DMS 273 (cell line): ENCODE results near the gene CCNT2.
"Not testable (repeated sequence)": the region's sequence is repeated elsewhere in the genome, so short reads cannot be mapped to it uniquely, and the experiment has no call there.

Experiments
- DNase-seq: peaks from one replicate; lab custom pipeline; 2025; ENCODE audit not compliant: unreplicated experiment; lab: John Stamatoyannopoulos, UW

CCNT2 gene

GRCh38 chr2:134973241-134974138 lies 54.9 kb downstream of the CCNT2 start:
- no peak for DNase-seq

GRCh38 chr2:134975281-134976009 lies 56.8 kb downstream of the CCNT2 start:
- DNase-seq: no peak

GRCh38 chr2:134976074-134976702 lies 57.6 kb downstream of the CCNT2 start:
- DNase-seq: no peak

GRCh38 chr2:134977104-134977503 lies 58.5 kb downstream of the CCNT2 start:
- not testable (repeated sequence) for DNase-seq

- DNase-seq: no peak
Measured at GRCh38 chr2:134979221-134979620, 60.6 kb downstream of the CCNT2 start.

GRCh38 chr2:134980639-134981038 lies 62.0 kb downstream of the CCNT2 start:
- DNase-seq: no peak

GRCh38 chr2:134982603-134983002 lies 64.0 kb downstream of the CCNT2 start:
- DNase-seq: no peak

GRCh38 chr2:134985061-134985460 lies 66.4 kb downstream of the CCNT2 start:
- peak; percentile 26 for DNase-seq

- peak; percentile 69 for DNase-seq
Measured at GRCh38 chr2:134988994-134989605, 70.5 kb downstream of the CCNT2 start.

GRCh38 chr2:134999521-134999920 lies 80.9 kb downstream of the CCNT2 start:
- peak; percentile 72 for DNase-seq

- DNase-seq: no peak
Measured at GRCh38 chr2:135002836-135003235, 84.2 kb downstream of the CCNT2 start.

- DNase-seq: peak; percentile 92
Measured at GRCh38 chr2:135004005-135004746, 85.6 kb downstream of the CCNT2 start.

GRCh38 chr2:135005753-135006152 lies 87.1 kb downstream of the CCNT2 start:
- no peak for DNase-seq
